ENCODE data around the gene YPEL1. TPM values are rescaled to one million over a fixed set of nuclear protein-coding genes. Genes with fewer than 3 reads are reported as not detected.

YPEL1 gene
- total RNA-seq, 1 donor from 2014 or later, result 7.8 TPM

DNA sequence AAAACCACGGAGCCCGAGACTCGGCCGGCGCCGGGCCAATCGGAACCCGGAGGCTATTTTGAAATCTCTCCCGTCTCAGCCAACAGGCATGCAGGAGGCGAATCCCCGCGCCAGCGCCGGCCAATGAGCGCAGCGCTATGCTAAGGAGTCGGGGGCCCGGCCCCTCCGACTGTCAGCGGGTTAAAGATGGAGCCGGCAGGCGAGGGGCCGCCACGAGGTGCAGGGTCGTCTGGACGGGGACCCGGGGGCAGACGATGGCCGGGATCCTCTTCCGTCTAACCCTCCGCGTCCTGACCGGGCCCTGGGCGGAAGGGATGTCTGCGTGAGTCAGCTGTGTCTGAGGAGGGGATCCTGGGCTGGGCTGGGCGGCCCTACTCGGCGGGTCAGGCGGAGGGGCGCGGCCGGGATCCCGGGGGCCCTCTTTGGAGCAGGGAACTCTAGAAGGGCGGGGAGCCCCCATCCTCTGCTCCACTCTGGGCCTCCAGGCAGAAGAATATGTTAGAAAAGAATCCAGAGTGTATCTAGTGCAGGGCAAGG lies 83.5 kb downstream of the YPEL1 start:
- peak; percentile 89 for DNase-seq

DNA sequence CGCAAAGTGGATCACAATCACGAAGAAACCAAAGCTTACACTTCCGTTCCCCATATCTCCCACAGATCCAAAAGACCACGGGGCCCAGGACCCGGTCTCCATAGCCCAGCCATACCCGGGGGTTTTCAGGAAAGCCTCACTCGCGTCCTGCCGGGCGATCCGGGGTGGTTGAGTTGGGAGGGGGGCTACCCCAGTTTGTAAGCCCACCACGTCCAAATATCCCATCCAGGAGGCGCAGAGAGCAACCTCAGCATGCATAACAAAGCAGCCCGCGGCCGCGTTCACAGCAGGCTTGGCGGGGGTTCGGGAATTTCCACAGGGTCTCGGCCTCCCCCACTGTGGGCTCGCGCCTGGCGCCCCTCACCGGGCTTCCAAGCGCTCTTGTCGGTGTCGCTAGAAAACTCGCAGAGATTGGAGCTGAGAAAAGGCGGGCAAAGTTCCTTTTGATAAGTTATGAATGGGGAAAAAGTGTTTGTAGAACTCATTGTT lies 84.0 kb downstream of the YPEL1 start:
- DNase-seq, result no peak

DNA sequence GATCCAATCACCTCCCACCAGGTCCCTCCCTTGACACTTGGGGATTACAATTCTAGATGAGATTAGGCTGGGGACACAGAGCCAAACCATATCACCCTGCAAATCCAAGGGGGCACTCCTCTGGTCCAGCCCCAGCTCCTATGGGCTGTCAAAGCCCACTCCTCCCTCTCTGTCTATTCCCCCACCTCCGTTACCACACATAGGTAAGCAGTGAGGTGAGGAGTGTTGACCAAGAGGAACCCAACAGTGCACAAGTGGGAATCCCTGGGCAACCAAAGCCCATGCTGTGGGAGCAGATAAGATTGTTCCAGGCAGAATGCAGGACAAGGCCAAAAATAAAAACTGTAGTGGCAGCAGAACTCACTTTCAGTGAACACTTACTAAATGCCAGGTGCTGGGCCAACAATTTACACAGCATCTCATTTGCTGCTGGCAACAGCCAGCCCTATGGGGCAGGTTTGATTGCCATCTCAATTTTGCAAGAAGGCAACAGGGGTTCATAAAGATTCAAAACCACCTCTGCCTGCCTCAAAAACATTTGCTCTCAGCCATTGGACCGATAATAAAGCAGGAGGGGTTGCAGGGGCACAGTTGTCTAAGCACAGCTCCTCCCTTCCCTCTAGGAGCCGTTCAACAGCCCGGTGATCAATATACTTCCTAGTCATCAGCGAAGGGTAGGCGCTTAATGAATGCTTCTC lies 84.6 kb downstream of the YPEL1 start:
- no peak for DNase-seq

DNA sequence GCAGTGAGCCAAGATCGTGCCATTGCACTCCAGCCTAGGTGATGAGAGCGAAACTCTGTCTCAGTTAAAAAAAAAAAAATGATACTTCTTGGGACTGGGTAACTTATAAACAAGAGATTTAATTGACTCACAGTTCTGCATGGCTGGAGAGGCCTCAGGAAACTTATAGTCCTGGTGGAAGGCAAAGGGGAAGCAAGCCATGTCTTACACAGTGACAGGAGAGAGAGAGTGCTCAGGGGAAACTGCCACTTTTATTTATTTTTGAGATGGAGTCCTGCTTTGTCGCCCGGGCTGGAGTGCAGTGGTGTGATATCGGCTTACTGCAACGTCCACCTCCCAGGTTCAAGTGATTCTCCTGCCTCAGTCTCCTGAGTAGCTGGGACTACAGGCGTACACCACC lies 85.3 kb downstream of the YPEL1 start:
- no peak for DNase-seq

Other genes starting within 250 kb of the YPEL1 start
- 0.09 and 0.17 TPM in 2 replicates for gene RIMBP3C, start 184.3 kb downstream of the YPEL1 start, total RNA-seq
- gene UBE2L3, start 168.1 kb downstream of the YPEL1 start, total RNA-seq, result 33.5 and 50.3 TPM in 2 replicates
- 21.3 and 25.0 TPM in 2 replicates for gene YDJC, start 105.8 kb downstream of the YPEL1 start, total RNA-seq
- 0.17 and 0.28 TPM in 2 replicates for gene CCDC116, start 103.0 kb downstream of the YPEL1 start, total RNA-seq
- gene SDF2L1, start 93.5 kb downstream of the YPEL1 start, total RNA-seq, result 31.1 and 35.3 TPM in 2 replicates
- 16.7 and 28.9 TPM in 2 replicates for gene PPIL2, start 69.8 kb downstream of the YPEL1 start, total RNA-seq
- gene MAPK1, start 131.9 kb upstream of the YPEL1 start, total RNA-seq, result 72.0 and 119 TPM in 2 replicates
- 195 and 382 TPM in 2 replicates for gene PPM1F, start 217.1 kb upstream of the YPEL1 start, total RNA-seq
- 24.4 and 29.6 TPM in 2 replicates for gene TOP3B, start 247.0 kb upstream of the YPEL1 start, total RNA-seq

All from dermis blood vessel endothelial cell (primary cell).